Measurements from ENCODE around the gene COPS8. TPM values are rescaled to one million over a fixed set of nuclear protein-coding genes. Genes with fewer than 3 reads are reported as not detected.

COPS8 gene
- total RNA-seq, 4 donors from 2014 or later, result 108 to 158 (median 120) TPM

- WGBS, 2 donors (ENCODE audit: low coverage in 1 of 2), result no CpG with 5 or more reads among the region's 4 CpGs
- Histone ChIP-seq H3K36me3 (peaks cover 0 to 4% of the 10 kb centered on the region in 2 donors), H3K4me1 (peaks cover 0 to 7% (median 0%) of the 10 kb centered on the region in 3 donors), H3K4me3 (no peak overlapping the region), H3K27me3 (no peaks in the 10 kb centered on the region), H3K9me3 (no peaks in the 10 kb centered on the region), H3K27ac (no peak overlapping the region)
- no peak for ATAC-seq
- TF ChIP-seq POLR2A (IDR thresholded peaks at IDR 0.05) (no peak), POLR2AphosphoS5 (IDR thresholded peaks at IDR 0.05) (no peak), CTCF (IDR thresholded peaks at IDR 0.05) (no peak), EP300 (IDR thresholded peaks at IDR 0.05) (no peak)
Observed at GRCh38 chr2:237062585-237062984, 23.1 kb upstream of the COPS8 start.

- Histone ChIP-seq H3K36me3 (no peaks in the 10 kb centered on the region), H3K27ac (no peak overlapping the region), H3K4me1 (peaks cover 0 to 11% (median 0%) of the 10 kb centered on the region in 3 donors), H3K27me3 (no peaks in the 10 kb centered on the region), H3K9me3 (no peaks in the 10 kb centered on the region), H3K4me3 (no peak overlapping the region)
- TF ChIP-seq POLR2A (IDR thresholded peaks at IDR 0.05), result no peak
- no peak for TF ChIP-seq POLR2AphosphoS5 (IDR thresholded peaks at IDR 0.05)
- TF ChIP-seq EP300 (IDR thresholded peaks at IDR 0.05), result no peak
- TF ChIP-seq CTCF (IDR thresholded peaks at IDR 0.05), result no peak
- no peak for ATAC-seq
- WGBS, 2 donors (ENCODE audit: low coverage in 1 of 2), result 75% methylated on average over 4 of the region's 24 CpGs; no CpG with 5 or more reads in 1 of the 2 donors
Observed at GRCh38 chr2:237064203-237065070, 21.3 kb upstream of the COPS8 start.

GRCh38 chr2:237065071-237065377 lies 20.7 kb upstream of the COPS8 start:
- WGBS, 2 donors (ENCODE audit: low coverage in 1 of 2), result 67 to 78% methylated on average over 2 of the region's 2 CpGs
- TF ChIP-seq CTCF (IDR thresholded peaks at IDR 0.05) (no peak), POLR2AphosphoS5 (IDR thresholded peaks at IDR 0.05) (no peak), POLR2A (IDR thresholded peaks at IDR 0.05) (no peak), EP300 (IDR thresholded peaks at IDR 0.05) (no peak)
- Histone ChIP-seq H3K4me3 (no peak overlapping the region), H3K4me1 (peaks cover 0 to 11% (median 0%) of the 10 kb centered on the region in 3 donors), H3K27me3 (no peaks in the 10 kb centered on the region), H3K9me3 (no peaks in the 10 kb centered on the region), H3K36me3 (no peaks in the 10 kb centered on the region), H3K27ac (no peak overlapping the region)
- no peak for ATAC-seq

- ATAC-seq, result no peak
- TF ChIP-seq EP300 (IDR thresholded peaks at IDR 0.05) (no peak), POLR2AphosphoS5 (IDR thresholded peaks at IDR 0.05) (no peak), CTCF (IDR thresholded peaks at IDR 0.05) (no peak), POLR2A (IDR thresholded peaks at IDR 0.05) (no peak)
- Histone ChIP-seq H3K4me1 (peaks cover 0 to 3% (median 0%) of the 10 kb centered on the region in 3 donors), H3K9me3 (no peaks in the 10 kb centered on the region), H3K36me3 (no peaks in the 10 kb centered on the region), H3K27me3 (no peaks in the 10 kb centered on the region), H3K27ac (no peak overlapping the region), H3K4me3 (no peak overlapping the region)
- whole genome bisulfite sequencing, 2 donors (ENCODE audit: low coverage in 1 of 2), result 100% methylated on average over 1 to 2 of the region's 2 CpGs
Observed at GRCh38 chr2:237066396-237066795, 19.3 kb upstream of the COPS8 start.

- no peaks in the 10 kb centered on the region for H3K27me3 ChIP-seq
- no peak overlapping the region for H3K4me3 ChIP-seq
- H3K4me1 ChIP-seq, result peaks cover 0 to 3% (median 0%) of the 10 kb centered on the region in 3 donors
- H3K27ac ChIP-seq, result no peak overlapping the region
- no peaks in the 10 kb centered on the region for H3K36me3 ChIP-seq
- no peaks in the 10 kb centered on the region for H3K9me3 ChIP-seq
- 49 to 70% methylated on average over 3 of the region's 3 CpGs for WGBS, 2 donors (ENCODE audit: low coverage in 1 of 2)
- no peak for TF ChIP-seq POLR2AphosphoS5 (IDR thresholded peaks at IDR 0.05)
- TF ChIP-seq POLR2A (IDR thresholded peaks at IDR 0.05), result no peak
- TF ChIP-seq CTCF (IDR thresholded peaks at IDR 0.05), result no peak
- no peak for TF ChIP-seq EP300 (IDR thresholded peaks at IDR 0.05)
- no peak for ATAC-seq
Observed at GRCh38 chr2:237068005-237068576, 17.6 kb upstream of the COPS8 start.

Data from gastroesophageal sphincter (tissue), 4 donors.